Smooth muscle cell (in vitro differentiated cells): ENCODE results near the gene AK1. TPM values are rescaled to one million over a fixed set of nuclear protein-coding genes. Genes with fewer than 3 reads are reported as not detected.

Experiments
- microRNA-seq: library from miRNA; unstranded; fragments of <30 nt; microRNA quantifications from one replicate; pipeline ENCODE4, GENCODE V29; 2016; ENCODE audit warnings: borderline number of aligned reads
- polyA plus RNA-seq: library from polyadenylated mRNA; unstranded; fragments of >200 nt; fragmentation: Nextera tagmentation; extraction: Ambion mirVana; gene quantifications from 2 replicates; pipeline ENCODE4 v1.2.1, GENCODE V29; 2016
- small RNA-seq: library from RNA; depleted of rRNA; stranded (forward); fragments of <200 nt; gene quantifications from one replicate; pipeline ENCODE3, GENCODE V24; 2014
- total RNA-seq: library from RNA; depleted of rRNA; stranded (reverse); fragments of >200 nt; gene quantifications from 2 replicates; pipeline ENCODE4 v1.2.3, GENCODE V29; 2014

Gene AK1
- total and polyA plus RNA-seq, 2 experiments from 2014 or later = 52.4 to 97.8 TPM

Small RNAs within 50 kb of the gene (microRNA-seq; reads per million reads assigned to microRNA genes)
- gene MIR4672 = not detected

Small RNAs within 50 kb of the gene (small RNA-seq; reads per million reads assigned to genes)
- not detected for gene MIR4672
- gene RF00019 = not detected
- not detected for gene RNA5SP296

Other genes with a start within 250 kb of the AK1 start
- not detected in 2 replicates for gene CFAP157, start 170.7 kb downstream of the AK1 start, total RNA-seq
- gene CFAP157, start 170.7 kb downstream of the AK1 start, polyA plus RNA-seq = 0.33 and 0.41 TPM in 2 replicates
- 5.6 and 11.9 TPM in 2 replicates for gene PTRH1, start 162.0 kb downstream of the AK1 start, total RNA-seq
- gene PTRH1, start 162.0 kb downstream of the AK1 start, polyA plus RNA-seq = 33.8 and 34.7 TPM in 2 replicates
- gene TTC16, start 161.6 kb downstream of the AK1 start, total RNA-seq = not detected in 2 replicates
- gene TTC16, start 161.6 kb downstream of the AK1 start, polyA plus RNA-seq = 0.22 TPM in 1 of 2 replicates, not detected in the other
- gene TOR2A, start 142.4 kb downstream of the AK1 start, total RNA-seq = 6.5 and 7.3 TPM in 2 replicates
- 11.5 and 12.3 TPM in 2 replicates for gene TOR2A, start 142.4 kb downstream of the AK1 start, polyA plus RNA-seq
- gene SH2D3C, start 99.0 kb downstream of the AK1 start, total RNA-seq = 1.5 TPM in 1 of 2 replicates, not detected in the other
- 0.54 and 0.83 TPM in 2 replicates for gene SH2D3C, start 99.0 kb downstream of the AK1 start, polyA plus RNA-seq
- 38.2 and 48.0 TPM in 2 replicates for gene CDK9, start 91.6 kb downstream of the AK1 start, total RNA-seq
- 61.4 and 68.6 TPM in 2 replicates for gene CDK9, start 91.6 kb downstream of the AK1 start, polyA plus RNA-seq
- 9.2 and 12.9 TPM in 2 replicates for gene FPGS, start 74.8 kb downstream of the AK1 start, total RNA-seq
- gene FPGS, start 74.8 kb downstream of the AK1 start, polyA plus RNA-seq = 26.2 and 34.9 TPM in 2 replicates
- gene ENG, start 23.0 kb downstream of the AK1 start, total RNA-seq = 11.1 and 12.6 TPM in 2 replicates
- 42.4 and 54.1 TPM in 2 replicates for gene ENG, start 23.0 kb downstream of the AK1 start, polyA plus RNA-seq
- 34.3 and 36.4 TPM in 2 replicates for gene ST6GALNAC6, start 21.9 kb upstream of the AK1 start, total RNA-seq
- 48.8 and 65.8 TPM in 2 replicates for gene ST6GALNAC6, start 21.9 kb upstream of the AK1 start, polyA plus RNA-seq
- gene ST6GALNAC4, start 39.4 kb upstream of the AK1 start, total RNA-seq = 5.3 and 22.5 TPM in 2 replicates
- gene ST6GALNAC4, start 39.4 kb upstream of the AK1 start, polyA plus RNA-seq = 12.1 and 13.6 TPM in 2 replicates
- gene PIP5KL1, start 53.1 kb upstream of the AK1 start, total RNA-seq = 1.1 and 9.2 TPM in 2 replicates
- gene PIP5KL1, start 53.1 kb upstream of the AK1 start, polyA plus RNA-seq = 2.7 and 9.7 TPM in 2 replicates
- gene DPM2, start 60.2 kb upstream of the AK1 start, total RNA-seq = 23.6 and 26.0 TPM in 2 replicates
- gene DPM2, start 60.2 kb upstream of the AK1 start, polyA plus RNA-seq = 68.5 and 72.8 TPM in 2 replicates
- 9.2 and 21.2 TPM in 2 replicates for gene EEIG1, start 103.3 kb upstream of the AK1 start, total RNA-seq
- gene EEIG1, start 103.3 kb upstream of the AK1 start, polyA plus RNA-seq = 18.1 and 19.4 TPM in 2 replicates
- gene NAIF1, start 189.6 kb upstream of the AK1 start, total RNA-seq = 3.8 and 5.2 TPM in 2 replicates
- gene NAIF1, start 189.6 kb upstream of the AK1 start, polyA plus RNA-seq = 6.7 and 8.9 TPM in 2 replicates
- gene SLC25A25, start 190.6 kb upstream of the AK1 start, total RNA-seq = 15.7 and 20.6 TPM in 2 replicates
- 19.9 and 20.5 TPM in 2 replicates for gene SLC25A25, start 190.6 kb upstream of the AK1 start, polyA plus RNA-seq